HS-27A (cell line): ENCODE measurements around the gene SMIM20.

Source experiments
- DNase-seq: peaks from one replicate; pipeline ENCODE4 v3.0.0-alpha.2; 2012; ENCODE audit warnings: low read depth, missing footprints

The SMIM20 gene

DNA sequence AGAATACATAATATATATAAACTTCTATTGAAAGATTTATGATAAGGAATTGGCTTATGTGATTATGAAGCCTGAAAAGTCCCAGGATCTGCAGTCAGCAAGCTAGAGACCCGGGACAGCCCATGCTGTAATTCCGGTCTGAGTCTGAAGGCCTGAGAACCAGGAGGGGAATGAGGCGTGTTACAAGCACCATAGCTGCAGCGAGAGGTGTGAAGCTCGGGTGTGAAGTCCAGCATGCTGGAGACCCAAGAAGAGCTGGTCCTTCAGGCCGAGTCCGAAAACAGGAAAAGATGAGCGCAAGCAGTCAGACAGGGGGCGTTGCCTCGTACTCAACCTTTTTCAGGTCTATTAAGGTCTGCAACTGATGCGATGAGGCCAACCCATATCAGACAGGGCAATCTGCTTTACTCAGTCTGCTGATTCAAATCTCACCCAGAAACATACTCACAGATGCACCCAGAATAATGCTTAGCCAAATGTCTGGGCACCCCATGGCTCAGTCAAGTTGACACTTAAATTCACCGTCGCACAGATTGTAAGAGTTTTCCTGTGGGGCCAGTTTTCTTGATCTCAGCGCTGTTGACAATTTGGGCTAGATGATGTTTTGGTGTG is 40.4 kb downstream of the SMIM20 start:
- DNase-seq, result no peak

GRCh38 chr4:25955705-25956104 is 41.7 kb downstream of the SMIM20 start:
- DNase-seq, result no peak

GRCh38 chr4:25956260-25956659 is 42.2 kb downstream of the SMIM20 start:
- no peak for DNase-seq

- no peak for DNase-seq
Observed at GRCh38 chr4:25958110-25958509, 44.1 kb downstream of the SMIM20 start.

DNA sequence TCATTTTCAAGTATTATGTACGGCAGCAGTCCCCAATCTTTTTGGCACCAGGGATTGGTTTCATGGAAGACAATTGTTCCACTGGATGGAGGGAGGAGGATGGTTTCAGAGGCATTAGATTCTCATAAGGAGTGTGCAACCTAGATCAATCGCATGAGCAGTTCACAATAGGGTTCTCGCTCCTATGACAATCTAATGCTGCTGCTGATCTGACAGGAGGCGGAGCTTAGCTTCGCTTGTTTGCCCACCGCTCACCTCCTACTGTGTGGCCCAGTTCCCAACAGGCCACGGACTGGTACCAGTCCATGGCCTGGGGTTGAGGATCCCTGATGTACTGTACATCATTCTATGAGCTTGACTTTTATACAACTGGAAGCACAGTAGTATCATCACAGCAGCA is 48.4 kb downstream of the SMIM20 start:
- DNase-seq, result no peak

DNA sequence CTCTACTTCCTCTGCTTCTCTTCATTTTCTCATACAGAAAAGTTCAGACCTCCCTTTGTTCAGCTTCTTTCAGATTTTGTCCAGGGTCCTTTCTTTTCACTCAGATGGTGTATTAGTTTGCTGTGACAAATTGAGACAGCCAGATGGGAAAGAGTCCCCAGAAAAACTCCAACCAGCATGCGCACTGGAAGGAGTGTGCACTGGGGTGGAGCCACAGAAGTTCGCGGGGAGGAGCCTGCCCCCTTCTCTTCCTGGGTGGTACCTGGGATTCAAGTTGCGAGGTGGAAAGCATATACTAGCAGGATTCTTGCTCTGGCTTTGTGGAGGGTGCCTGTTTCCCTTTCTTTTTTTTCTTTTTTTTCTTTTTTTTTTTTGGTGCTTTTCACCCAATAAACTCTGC is 51.6 kb downstream of the SMIM20 start:
- no peak for DNase-seq

GRCh38 chr4:25966171-25966570 is 52.2 kb downstream of the SMIM20 start:
- DNase-seq, result no peak

DNA sequence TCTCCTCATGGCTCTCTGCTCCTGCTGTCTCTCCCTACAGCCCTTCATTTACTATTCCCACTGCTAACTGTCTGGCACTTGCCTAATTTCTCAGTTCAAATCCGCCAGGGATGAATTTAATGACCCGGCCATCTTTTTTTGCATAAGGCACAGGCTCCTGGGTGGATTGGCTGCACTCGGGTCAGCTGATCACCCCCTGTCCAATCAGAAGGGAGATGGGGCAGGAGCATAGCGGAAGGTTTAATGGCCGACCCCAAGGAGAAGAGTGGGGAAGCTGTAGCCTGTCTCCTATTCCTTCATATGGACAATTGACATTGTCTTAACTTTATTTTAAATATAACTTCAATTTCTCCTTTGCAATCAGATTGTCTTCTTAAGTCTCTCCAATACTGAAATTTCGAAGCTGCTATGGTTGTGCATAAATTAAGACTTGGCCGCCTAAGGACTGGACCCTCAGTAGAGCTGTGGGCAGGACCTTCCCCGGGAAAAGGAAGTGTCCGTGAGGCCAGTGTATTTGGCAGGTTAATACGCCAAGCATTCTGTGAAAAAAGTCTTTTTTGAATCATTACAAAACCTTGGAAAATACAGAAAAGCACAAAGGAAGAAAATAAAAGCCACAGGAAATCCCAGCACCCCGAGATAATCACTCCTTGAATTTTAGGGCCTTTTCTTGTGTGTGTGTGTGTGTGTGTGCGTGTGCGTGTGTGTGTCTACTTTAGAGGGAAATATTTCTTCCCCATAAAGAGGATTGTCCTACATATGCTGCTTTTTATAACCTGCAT is 55.5 kb downstream of the SMIM20 start:
- DNase-seq, result no peak

- no peak for DNase-seq
Observed at GRCh38 chr4:25970226-25970675, 56.2 kb downstream of the SMIM20 start.

DNA sequence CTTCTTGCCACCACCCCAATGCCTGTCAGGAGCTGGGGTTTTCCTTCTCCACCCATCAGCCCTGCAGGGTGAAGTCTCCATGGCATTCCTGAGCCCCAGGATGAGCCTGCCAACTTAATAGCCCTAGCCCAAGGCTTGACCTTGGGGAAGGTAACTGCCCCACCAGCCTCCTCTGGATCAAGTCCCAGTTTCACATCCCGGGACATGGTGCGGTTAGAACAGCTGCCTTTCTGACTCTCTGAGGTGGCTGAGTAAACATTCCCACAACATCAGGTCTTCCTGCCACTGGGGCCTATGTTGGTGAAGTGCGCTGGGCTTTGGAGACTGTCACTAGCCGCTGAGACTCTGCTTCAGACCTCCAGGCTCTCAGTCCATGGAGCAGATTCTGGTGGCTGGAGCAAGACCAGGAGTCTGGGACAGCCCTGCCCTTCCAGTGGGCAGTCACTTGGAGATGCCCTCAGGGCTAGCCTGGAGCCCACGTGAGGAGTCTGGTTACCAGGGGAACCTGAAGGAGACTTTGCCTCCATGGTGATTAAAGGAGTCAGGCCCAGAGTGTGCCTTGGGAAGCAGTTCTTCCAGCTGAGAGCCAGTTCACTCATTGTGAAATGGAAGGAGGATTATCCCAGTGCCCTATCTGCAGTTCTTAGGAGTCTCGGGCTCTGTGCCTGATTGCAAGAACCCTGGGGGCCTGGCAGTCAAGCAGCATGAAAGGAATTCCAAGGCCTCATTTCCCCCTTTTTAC is 56.8 kb downstream of the SMIM20 start:
- DNase-seq, result no peak

DNA sequence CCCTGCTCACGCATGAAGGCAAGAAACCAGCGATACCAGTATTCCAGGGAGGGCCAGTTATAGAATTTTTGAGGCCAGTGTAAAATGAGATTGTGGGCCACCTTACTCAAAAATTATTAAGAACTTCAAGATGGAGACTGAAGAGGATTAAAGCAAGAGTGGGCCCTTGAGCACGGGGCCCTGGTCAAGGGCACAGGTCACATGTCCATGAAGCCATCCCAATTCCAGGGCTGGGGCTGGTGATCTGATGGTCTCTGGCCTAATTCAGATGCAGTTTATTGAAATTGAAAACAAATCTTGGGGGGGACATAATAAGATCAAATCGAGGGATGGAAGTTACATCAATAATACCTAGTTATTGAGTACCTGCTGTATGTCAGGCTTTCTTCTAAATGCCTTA is 58.3 kb downstream of the SMIM20 start:
- no peak for DNase-seq

- no peak for DNase-seq
Observed at GRCh38 chr4:25972984-25973745, 59.1 kb downstream of the SMIM20 start.

DNA sequence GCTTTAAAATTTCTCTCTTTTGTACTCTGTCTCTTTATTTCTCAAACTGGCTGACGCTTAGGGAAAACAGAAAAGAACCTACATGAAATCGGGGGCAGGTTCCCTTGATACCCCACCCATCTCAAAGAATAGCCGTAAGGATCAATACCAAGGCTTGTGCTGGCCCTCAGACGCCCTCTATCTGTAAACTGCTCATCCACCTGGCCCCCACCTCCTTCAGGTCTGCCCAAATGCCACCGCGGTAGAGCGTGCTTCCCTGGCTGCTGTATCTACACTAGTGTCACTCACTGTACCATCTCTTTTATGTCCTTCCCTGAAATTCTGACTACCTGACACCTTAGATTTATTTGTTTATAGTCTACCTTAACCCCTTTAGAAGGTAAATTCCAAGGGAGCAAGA is 62.8 kb downstream of the SMIM20 start:
- no peak for DNase-seq

GRCh38 chr4:25977397-25978170 is 63.6 kb downstream of the SMIM20 start:
- no peak for DNase-seq

- DNase-seq, result no peak
Observed at GRCh38 chr4:25978327-25978726, 64.3 kb downstream of the SMIM20 start.
